ENCODE measurements around the gene NOTCH2. TPM values are rescaled to one million over a fixed set of nuclear protein-coding genes. Genes with fewer than 3 reads are reported as not detected.
A peak's percentile ranks its signal among the peaks of the same experiment; 100 is the strongest.
"Not testable (repeated sequence)": the region's sequence is repeated elsewhere in the genome, so short reads cannot be mapped to it uniquely, and the experiment has no call there.

NOTCH2 gene
- total RNA-seq, result 88.0 and 94.5 TPM in 2 replicates

GRCh38 chr1:120069067-120069919 lies at the start of gene NOTCH2:
Gene NOTCH2, minus strand, starts transcription at chr1:120069662. Its CDS starts 256 bp downstream, at chr1:120069406.
- intact Hi-C loops (cut with micrococcal nuclease); H3K27me3 Mint-ChIP-seq (ENCODE audit: low read depth); H3K27ac Mint-ChIP-seq; H3K9me3 Mint-ChIP-seq; H3K36me3 Mint-ChIP-seq (ENCODE audit: low read depth); H3K4me1 Mint-ChIP-seq (ENCODE audit: low read depth): not testable (repeated sequence)
- DNase-seq (ENCODE audit: low spot score), result peak; percentile 82
- peak within 1 kb of the TSS; percentile 64 for H3K4me3 Mint-ChIP-seq (ENCODE audit: low read depth)

GRCh38 chr1:120117371-120118177 lies 48.1 kb upstream of the NOTCH2 start:
- H3K27me3 Mint-ChIP-seq (ENCODE audit: low read depth); H3K4me3 Mint-ChIP-seq (ENCODE audit: low read depth); DNase-seq (ENCODE audit: low spot score); H3K4me1 Mint-ChIP-seq (ENCODE audit: low read depth); intact Hi-C loops (cut with micrococcal nuclease); H3K27ac Mint-ChIP-seq; H3K9me3 Mint-ChIP-seq; H3K36me3 Mint-ChIP-seq (ENCODE audit: low read depth): not testable (repeated sequence)

- H3K36me3 Mint-ChIP-seq (ENCODE audit: low read depth); H3K4me3 Mint-ChIP-seq (ENCODE audit: low read depth); H3K4me1 Mint-ChIP-seq (ENCODE audit: low read depth); intact Hi-C loops (cut with micrococcal nuclease); H3K9me3 Mint-ChIP-seq; H3K27ac Mint-ChIP-seq; H3K27me3 Mint-ChIP-seq (ENCODE audit: low read depth); DNase-seq (ENCODE audit: low spot score): not testable (repeated sequence)
Measured at GRCh38 chr1:120116094-120116493, 46.6 kb upstream of the NOTCH2 start.

- intact Hi-C loops (cut with micrococcal nuclease); H3K27me3 Mint-ChIP-seq (ENCODE audit: low read depth); H3K36me3 Mint-ChIP-seq (ENCODE audit: low read depth); H3K4me3 Mint-ChIP-seq (ENCODE audit: low read depth); H3K9me3 Mint-ChIP-seq; H3K4me1 Mint-ChIP-seq (ENCODE audit: low read depth); H3K27ac Mint-ChIP-seq; DNase-seq (ENCODE audit: low spot score): not testable (repeated sequence)
Measured at GRCh38 chr1:120113134-120113533, 43.7 kb upstream of the NOTCH2 start.

GRCh38 chr1:120112212-120112611 lies 42.8 kb upstream of the NOTCH2 start:
- intact Hi-C loops (cut with micrococcal nuclease); H3K36me3 Mint-ChIP-seq (ENCODE audit: low read depth); H3K4me3 Mint-ChIP-seq (ENCODE audit: low read depth); DNase-seq (ENCODE audit: low spot score); H3K9me3 Mint-ChIP-seq; H3K4me1 Mint-ChIP-seq (ENCODE audit: low read depth); H3K27me3 Mint-ChIP-seq (ENCODE audit: low read depth); H3K27ac Mint-ChIP-seq: not testable (repeated sequence)

- H3K27ac Mint-ChIP-seq; H3K36me3 Mint-ChIP-seq (ENCODE audit: low read depth); H3K4me3 Mint-ChIP-seq (ENCODE audit: low read depth); DNase-seq (ENCODE audit: low spot score); H3K4me1 Mint-ChIP-seq (ENCODE audit: low read depth); H3K9me3 Mint-ChIP-seq; H3K27me3 Mint-ChIP-seq (ENCODE audit: low read depth); intact Hi-C loops (cut with micrococcal nuclease): not testable (repeated sequence)
Measured at GRCh38 chr1:120111771-120112170, 42.3 kb upstream of the NOTCH2 start.

- H3K27me3 Mint-ChIP-seq (ENCODE audit: low read depth), result not testable (repeated sequence)
Measured at GRCh38 chr1:120111008-120111407, 41.5 kb upstream of the NOTCH2 start.

GRCh38 chr1:120109656-120110055 lies 40.2 kb upstream of the NOTCH2 start:
- H3K27ac Mint-ChIP-seq; H3K4me3 Mint-ChIP-seq (ENCODE audit: low read depth); H3K36me3 Mint-ChIP-seq (ENCODE audit: low read depth); DNase-seq (ENCODE audit: low spot score); H3K27me3 Mint-ChIP-seq (ENCODE audit: low read depth); H3K9me3 Mint-ChIP-seq; intact Hi-C loops (cut with micrococcal nuclease): not testable (repeated sequence)
- peaks cover 15% of the 10 kb centered on the region for H3K4me1 Mint-ChIP-seq (ENCODE audit: low read depth)

More at GRCh38 chr1:120111008-120111407, 41.5 kb upstream of the NOTCH2 start:
- H3K27ac Mint-ChIP-seq; H3K36me3 Mint-ChIP-seq (ENCODE audit: low read depth); H3K4me1 Mint-ChIP-seq (ENCODE audit: low read depth); H3K9me3 Mint-ChIP-seq; DNase-seq (ENCODE audit: low spot score); intact Hi-C loops (cut with micrococcal nuclease); H3K4me3 Mint-ChIP-seq (ENCODE audit: low read depth): not testable (repeated sequence)

- H3K27ac Mint-ChIP-seq; H3K4me3 Mint-ChIP-seq (ENCODE audit: low read depth); H3K27me3 Mint-ChIP-seq (ENCODE audit: low read depth); DNase-seq (ENCODE audit: low spot score); intact Hi-C loops (cut with micrococcal nuclease); H3K36me3 Mint-ChIP-seq (ENCODE audit: low read depth); H3K9me3 Mint-ChIP-seq: not testable (repeated sequence)
- H3K4me1 Mint-ChIP-seq (ENCODE audit: low read depth), result peaks cover 15% of the 10 kb centered on the region
Measured at GRCh38 chr1:120109180-120109579, 39.7 kb upstream of the NOTCH2 start.

GRCh38 chr1:120105288-120105687 lies 35.8 kb upstream of the NOTCH2 start:
- H3K27ac Mint-ChIP-seq; H3K27me3 Mint-ChIP-seq (ENCODE audit: low read depth); H3K4me3 Mint-ChIP-seq (ENCODE audit: low read depth); H3K36me3 Mint-ChIP-seq (ENCODE audit: low read depth); DNase-seq (ENCODE audit: low spot score); intact Hi-C loops (cut with micrococcal nuclease); H3K9me3 Mint-ChIP-seq: not testable (repeated sequence)
- peaks cover 10% of the 10 kb centered on the region for H3K4me1 Mint-ChIP-seq (ENCODE audit: low read depth)

GRCh38 chr1:120103768-120104167 lies 34.3 kb upstream of the NOTCH2 start:
- H3K27me3 Mint-ChIP-seq (ENCODE audit: low read depth); H3K9me3 Mint-ChIP-seq; H3K36me3 Mint-ChIP-seq (ENCODE audit: low read depth); H3K27ac Mint-ChIP-seq; DNase-seq (ENCODE audit: low spot score); H3K4me3 Mint-ChIP-seq (ENCODE audit: low read depth); intact Hi-C loops (cut with micrococcal nuclease): not testable (repeated sequence)
- H3K4me1 Mint-ChIP-seq (ENCODE audit: low read depth), result peaks cover 14% of the 10 kb centered on the region

GRCh38 chr1:120101593-120101992 lies 32.1 kb upstream of the NOTCH2 start:
- intact Hi-C loops (cut with micrococcal nuclease); H3K9me3 Mint-ChIP-seq; H3K4me3 Mint-ChIP-seq (ENCODE audit: low read depth); H3K36me3 Mint-ChIP-seq (ENCODE audit: low read depth); DNase-seq (ENCODE audit: low spot score); H3K27me3 Mint-ChIP-seq (ENCODE audit: low read depth); H3K27ac Mint-ChIP-seq: not testable (repeated sequence)
- peaks cover 14% of the 10 kb centered on the region for H3K4me1 Mint-ChIP-seq (ENCODE audit: low read depth)

- H3K9me3 Mint-ChIP-seq; H3K36me3 Mint-ChIP-seq (ENCODE audit: low read depth); DNase-seq (ENCODE audit: low spot score); intact Hi-C loops (cut with micrococcal nuclease); H3K27me3 Mint-ChIP-seq (ENCODE audit: low read depth); H3K27ac Mint-ChIP-seq; H3K4me3 Mint-ChIP-seq (ENCODE audit: low read depth): not testable (repeated sequence)
- peaks cover 11% of the 10 kb centered on the region for H3K4me1 Mint-ChIP-seq (ENCODE audit: low read depth)
Measured at GRCh38 chr1:120100590-120100989, 31.1 kb upstream of the NOTCH2 start.

Data from activated T-helper 2 cell treated with anti-CD3 and anti-CD28 coated beads, Interferon-gamma antibody, Interleukin-2, Interleukin-4, amounts not matched to agents 10 μg/mL and 5 μg/mL and 100 μg/mL, durations not matched to agents 14 hours and 24 hours and 36 hours (primary cell).